ENCODE results near the gene SERBP1. TPM values are rescaled to one million over a fixed set of nuclear protein-coding genes. Genes with fewer than 3 reads are reported as not detected.
A peak's percentile ranks its signal among the peaks of the same experiment; 100 is the strongest.
"Not testable (repeated sequence)": the region's sequence is repeated elsewhere in the genome, so short reads cannot be mapped to it uniquely, and the experiment has no call there.

The SERBP1 gene
- total and polyA plus RNA-seq, 7 donors: 112 to 236 (median 201) TPM

GRCh38 chr1:67427947-67428346 is 2.3 kb downstream of the SERBP1 start:
- DNase-seq: no peak
- Histone ChIP-seq H3K4me3 (peak overlapping the region; percentile 62 to 83 (median 78)), H3K4me1 (peaks cover 0 to 41% (median 28%) of the 10 kb centered on the region in 4 donors), H3K36me3 (peaks cover 18 to 31% (median 27%) of the 10 kb centered on the region in 4 donors), H3K9me3 (no peaks in the 10 kb centered on the region), H3K27ac (no peak overlapping the region), H3K27me3 (no peaks in the 10 kb centered on the region)
- intact Hi-C loops (cut with DNase I): loop anchor here (5.0 kb wide), 1 partner anchor 259 kb away; the partner anchor contains the start of gene GADD45A
- 1 to 3% methylated on average over 3 of the region's 3 CpGs for WGBS, 2 donors
- TF ChIP-seq POLR2AphosphoS5 (IDR thresholded peaks at IDR 0.05) (no peak), EP300 (IDR thresholded peaks at IDR 0.05) (no peak), CTCF (IDR thresholded peaks at IDR 0.05) (no peak), POLR2A (IDR thresholded peaks at IDR 0.05) (no peak)

GRCh38 chr1:67427465-67427864 is 2.7 kb downstream of the SERBP1 start:
- intact Hi-C loops (cut with DNase I): loop anchor here (5.0 kb wide), 1 partner anchor 260 kb away; the partner anchor contains the start of gene GADD45A
- TF ChIP-seq POLR2A (IDR thresholded peaks at IDR 0.05) (no peak), EP300 (IDR thresholded peaks at IDR 0.05) (no peak), CTCF (IDR thresholded peaks at IDR 0.05) (no peak), POLR2AphosphoS5 (IDR thresholded peaks at IDR 0.05) (no peak)
- peak overlapping the region in 3 of 4 donors; percentile 62 to 83 (median 79) for H3K4me3 ChIP-seq
- H3K9me3 ChIP-seq: no peaks in the 10 kb centered on the region
- 5 to 15% methylated on average over 2 of the region's 2 CpGs for WGBS, 2 donors
- no peak for DNase-seq
- H3K27me3 ChIP-seq: no peaks in the 10 kb centered on the region
- peaks cover 18 to 36% (median 32%) of the 10 kb centered on the region in 4 donors for H3K36me3 ChIP-seq
- H3K4me1 ChIP-seq: peaks cover 0 to 40% (median 28%) of the 10 kb centered on the region in 4 donors
- no peak overlapping the region for H3K27ac ChIP-seq

- H3K4me3 ChIP-seq: no peak overlapping the region
- TF ChIP-seq CTCF (IDR thresholded peaks at IDR 0.05): no peak
- TF ChIP-seq POLR2AphosphoS5 (IDR thresholded peaks at IDR 0.05): no peak
- TF ChIP-seq POLR2A (IDR thresholded peaks at IDR 0.05): no peak
- no peak for TF ChIP-seq EP300 (IDR thresholded peaks at IDR 0.05)
- H3K4me1 ChIP-seq: peaks cover 0 to 8% (median 2%) of the 10 kb centered on the region in 4 donors
- peaks cover 30 to 98% (median 60%) of the 10 kb centered on the region in 4 donors for H3K36me3 ChIP-seq
- no peak overlapping the region for H3K27ac ChIP-seq
- H3K27me3 ChIP-seq: no peaks in the 10 kb centered on the region
- DNase-seq: no peak
- intact Hi-C loops (cut with DNase I): no loop called here
- no peaks in the 10 kb centered on the region for H3K9me3 ChIP-seq
These were observed 9.2 kb downstream of the SERBP1 start for GRCh38 chr1:67420835-67421492.

GRCh38 chr1:67418839-67419586 is 11.2 kb downstream of the SERBP1 start:
- no peaks in the 10 kb centered on the region for H3K9me3 ChIP-seq
- TF ChIP-seq POLR2A (IDR thresholded peaks at IDR 0.05): no peak
- TF ChIP-seq CTCF (IDR thresholded peaks at IDR 0.05): no peak
- no peak for TF ChIP-seq POLR2AphosphoS5 (IDR thresholded peaks at IDR 0.05)
- TF ChIP-seq EP300 (IDR thresholded peaks at IDR 0.05): no peak
- H3K27ac ChIP-seq: no peak overlapping the region
- no peak overlapping the region for H3K4me3 ChIP-seq
- intact Hi-C loops (cut with DNase I): no loop called here
- WGBS, 2 donors: 54 to 71% methylated on average over 6 of the region's 6 CpGs
- H3K36me3 ChIP-seq: peaks cover 35 to 98% (median 60%) of the 10 kb centered on the region in 4 donors
- no peaks in the 10 kb centered on the region for H3K4me1 ChIP-seq
- no peaks in the 10 kb centered on the region for H3K27me3 ChIP-seq
- no peak for DNase-seq

- DNase-seq; H3K4me1 ChIP-seq; H3K27me3 ChIP-seq; H3K27ac ChIP-seq; H3K4me3 ChIP-seq; H3K9me3 ChIP-seq; intact Hi-C loops (cut with DNase I): not testable (repeated sequence)
- peaks cover 31 to 98% (median 56%) of the 10 kb centered on the region in 4 donors for H3K36me3 ChIP-seq
- WGBS, 2 donors: 81 to 82% methylated on average over 4 of the region's 4 CpGs
These were observed 12.5 kb downstream of the SERBP1 start for GRCh38 chr1:67417733-67418132.
